ENCODE data around the gene DNAH17. TPM values are rescaled to one million over a fixed set of nuclear protein-coding genes. Genes with fewer than 3 reads are reported as not detected.

DNAH17 gene
- total and polyA plus RNA-seq, 7 donors: 0.04 to 3.5 (median 0.08) TPM

DNA sequence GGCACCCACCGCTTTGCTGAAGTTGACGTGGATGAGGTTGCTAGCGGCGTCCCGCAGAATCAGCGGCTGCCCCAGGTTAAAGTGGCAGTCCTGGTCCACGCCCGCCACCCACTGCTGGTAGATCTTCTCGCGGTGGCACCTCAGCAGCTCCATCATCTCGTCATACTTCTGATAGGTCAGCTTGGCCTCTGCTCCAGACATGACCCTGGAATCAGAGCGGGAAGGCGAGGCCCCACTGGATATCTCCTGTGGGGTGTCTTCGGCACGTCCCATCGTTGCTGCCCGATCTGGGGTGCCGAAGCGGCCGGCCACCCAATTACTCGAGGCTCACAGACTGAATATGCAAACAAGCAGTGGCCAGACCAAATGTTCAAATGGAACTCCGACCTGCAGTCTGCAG, 16.5 kb downstream of the DNAH17 start:
- ATAC-seq (no peak), DNase-seq (peak in 1 of 2 donors; percentile 36)
- H3K27me3 ChIP-seq (ENCODE audit: insufficient read depth in 3 of 3, low read length in 2 of 3): peaks cover 0 to 31% (median 6%) of the 10 kb centered on the region in 3 donors
- H3K36me3 ChIP-seq (ENCODE audit: insufficient read depth in 1 of 2, low read depth in 1 of 2): no peaks in the 10 kb centered on the region
- no peaks in the 10 kb centered on the region for H3K4me1 ChIP-seq
- no peak overlapping the region for H3K27ac ChIP-seq
- TF ChIP-seq, protein P1, sequence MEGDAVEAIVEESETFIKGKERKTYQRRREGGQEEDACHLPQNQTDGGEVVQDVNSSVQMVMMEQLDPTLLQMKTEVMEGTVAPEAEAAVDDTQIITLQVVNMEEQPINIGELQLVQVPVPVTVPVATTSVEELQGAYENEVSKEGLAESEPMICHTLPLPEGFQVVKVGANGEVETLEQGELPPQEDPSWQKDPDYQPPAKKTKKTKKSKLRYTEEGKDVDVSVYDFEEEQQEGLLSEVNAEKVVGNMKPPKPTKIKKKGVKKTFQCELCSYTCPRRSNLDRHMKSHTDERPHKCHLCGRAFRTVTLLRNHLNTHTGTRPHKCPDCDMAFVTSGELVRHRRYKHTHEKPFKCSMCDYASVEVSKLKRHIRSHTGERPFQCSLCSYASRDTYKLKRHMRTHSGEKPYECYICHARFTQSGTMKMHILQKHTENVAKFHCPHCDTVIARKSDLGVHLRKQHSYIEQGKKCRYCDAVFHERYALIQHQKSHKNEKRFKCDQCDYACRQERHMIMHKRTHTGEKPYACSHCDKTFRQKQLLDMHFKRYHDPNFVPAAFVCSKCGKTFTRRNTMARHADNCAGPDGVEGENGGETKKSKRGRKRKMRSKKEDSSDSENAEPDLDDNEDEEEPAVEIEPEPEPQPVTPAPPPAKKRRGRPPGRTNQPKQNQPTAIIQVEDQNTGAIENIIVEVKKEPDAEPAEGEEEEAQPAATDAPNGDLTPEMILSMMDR (IDR thresholded peaks at IDR 0.05): no peak
- H3K4me3 ChIP-seq: no peak overlapping the region
- 92 to 97% (median 96%) methylated on average over 22 of the region's 22 CpGs for WGBS, 3 donors
- H3K9me3 ChIP-seq: no peaks in the 10 kb centered on the region
- intact Hi-C loops (cut with DNase I): no loop called here

DNA sequence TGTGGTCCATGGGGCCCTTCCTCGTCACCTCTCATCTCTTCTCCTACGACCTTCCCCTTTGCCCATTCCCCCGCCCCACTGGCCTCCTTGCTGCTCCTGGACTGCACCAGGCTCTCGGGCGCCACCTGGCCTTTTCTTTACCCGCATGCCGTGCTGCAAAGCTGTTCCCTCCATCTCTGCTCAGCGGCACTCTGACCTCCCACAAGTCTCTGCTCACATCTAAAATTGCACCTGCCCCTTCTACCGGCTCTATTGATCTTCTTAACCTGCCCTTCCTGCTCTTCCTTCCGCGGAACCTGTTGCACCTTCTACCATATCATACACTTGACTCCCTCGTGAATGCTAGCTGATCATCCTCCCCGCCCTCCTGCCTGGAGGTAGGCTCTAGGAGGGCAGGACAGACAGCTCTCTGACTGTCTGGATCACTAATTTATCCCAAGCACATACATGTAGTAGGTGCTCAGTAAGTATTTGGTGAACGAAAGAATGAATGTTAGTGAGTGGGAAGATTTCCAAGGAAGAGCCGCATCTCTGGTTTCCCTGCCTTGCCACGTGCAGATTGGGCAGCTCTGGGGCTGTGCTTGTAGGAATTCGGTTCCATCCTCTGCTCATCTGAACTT, 17.3 kb downstream of the DNAH17 start:
- Histone ChIP-seq H3K27ac (no peak overlapping the region), H3K4me3 (no peak overlapping the region), H3K4me1 (no peaks in the 10 kb centered on the region), H3K36me3 (ENCODE audit: insufficient read depth in 1 of 2, low read depth in 1 of 2) (no peaks in the 10 kb centered on the region), H3K27me3 (ENCODE audit: insufficient read depth in 3 of 3, low read length in 2 of 3) (peaks cover 0 to 31% (median 8%) of the 10 kb centered on the region in 3 donors), H3K9me3 (no peaks in the 10 kb centered on the region)
- intact Hi-C loops (cut with DNase I): no loop called here
- ATAC-seq (no peak), DNase-seq (peak in 1 of 2 donors; percentile 15)
- WGBS, 3 donors: 68 to 73% (median 70%) methylated on average over 17 of the region's 17 CpGs
- TF ChIP-seq, protein P1 (IDR thresholded peaks at IDR 0.05): no peak

DNA sequence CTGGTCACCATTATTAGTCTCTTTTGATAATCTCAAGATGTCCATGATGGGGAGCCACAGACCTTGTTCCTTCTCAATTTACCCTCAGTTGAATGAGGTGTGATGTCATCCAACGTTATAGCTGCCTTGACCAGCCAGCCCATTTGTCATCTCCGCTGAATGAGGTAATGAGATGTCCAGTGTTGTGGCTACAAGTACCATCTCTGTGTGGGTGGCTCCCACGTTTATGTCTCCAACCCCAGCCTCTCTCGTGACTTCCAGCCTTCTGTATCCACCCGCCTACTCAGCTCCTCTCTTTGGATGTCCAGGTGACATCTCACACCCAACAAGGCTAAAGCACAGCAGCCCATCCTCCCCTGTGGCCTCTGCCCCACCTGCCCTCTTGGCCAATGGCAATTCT, 18.2 kb downstream of the DNAH17 start:
- Histone ChIP-seq H3K9me3 (no peaks in the 10 kb centered on the region), H3K36me3 (ENCODE audit: insufficient read depth in 1 of 2, low read depth in 1 of 2) (no peaks in the 10 kb centered on the region), H3K27ac (no peak overlapping the region), H3K4me3 (no peak overlapping the region), H3K27me3 (ENCODE audit: insufficient read depth in 3 of 3, low read length in 2 of 3) (peaks cover 0 to 31% (median 7%) of the 10 kb centered on the region in 3 donors), H3K4me1 (no peaks in the 10 kb centered on the region)
- ATAC-seq (no peak), DNase-seq (no peak)
- intact Hi-C loops (cut with DNase I): no loop called here
- 86 to 90% (median 87%) methylated on average over 5 of the region's 5 CpGs for WGBS, 3 donors
- TF ChIP-seq, protein P1 (IDR thresholded peaks at IDR 0.05): no peak

DNA sequence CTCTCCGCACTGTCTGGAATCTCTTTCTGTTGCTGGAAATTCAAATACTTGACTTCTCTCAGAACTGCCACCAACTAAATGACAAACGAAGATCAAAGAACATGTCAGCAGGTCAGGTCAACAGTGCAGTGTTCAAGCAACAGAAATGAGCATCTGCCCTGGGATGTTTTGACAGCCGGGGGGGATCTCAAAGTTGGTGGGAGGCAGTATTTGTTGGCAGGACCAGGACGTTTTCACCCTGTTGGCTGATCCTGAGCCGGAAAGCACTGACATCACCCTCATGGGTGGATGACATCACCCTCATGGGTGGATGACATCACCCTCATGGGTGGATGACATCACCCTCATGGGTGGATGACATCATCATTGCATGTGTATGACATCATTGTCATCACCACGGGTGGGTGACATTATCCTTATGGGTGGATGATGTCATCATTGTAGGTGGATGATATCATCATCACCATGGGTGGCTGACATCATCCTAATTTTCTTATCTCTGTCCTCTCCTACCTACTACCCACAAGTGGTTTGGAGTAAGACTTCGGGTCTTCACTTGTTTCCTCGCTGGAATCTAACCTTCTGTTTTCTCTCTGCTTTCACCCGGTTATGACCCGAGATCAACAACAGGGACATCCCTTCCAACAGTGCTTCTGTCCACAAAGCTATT, 18.9 kb downstream of the DNAH17 start:
- Histone ChIP-seq H3K27ac (no peak overlapping the region), H3K4me1 (no peaks in the 10 kb centered on the region), H3K27me3 (ENCODE audit: insufficient read depth in 3 of 3, low read length in 2 of 3) (peaks cover 0 to 30% (median 5%) of the 10 kb centered on the region in 3 donors), H3K36me3 (ENCODE audit: insufficient read depth in 1 of 2, low read depth in 1 of 2) (no peaks in the 10 kb centered on the region), H3K4me3 (no peak overlapping the region), H3K9me3 (no peaks in the 10 kb centered on the region)
- ATAC-seq (no peak), DNase-seq (no peak)
- 72 to 80% (median 76%) methylated on average over 10 of the region's 10 CpGs for WGBS, 3 donors
- intact Hi-C loops (cut with DNase I): no loop called here
- TF ChIP-seq, protein P1 (IDR thresholded peaks at IDR 0.05): no peak

Measured in psoas muscle (tissue), 8 donors.